ENCODE results near the gene EFHC1.

Gene EFHC1

GRCh38 chr6:52534966-52535390 lies 114.8 kb downstream of the EFHC1 start:
- DNase-seq = no peak
- 0 out of 2 replicates have a peak, but pooled peaks cover 9% of the 10 kb centered on the region for H3K36me3 ChIP-seq (replicated peaks; ENCODE audit: insufficient read depth, low read length)
- H3K4me1 ChIP-seq (ENCODE audit: low read length) = peaks cover 90% of the 10 kb centered on the region
- H3K9me2 ChIP-seq (replicated peaks; ENCODE audit: insufficient read depth, low read length) = no peaks in the 10 kb centered on the region
- peaks cover 78% of the 10 kb centered on the region for H3K79me2 ChIP-seq (ENCODE audit: low read length)
- H3K9ac ChIP-seq (ENCODE audit: low read length) = peak overlapping the region; percentile 77
- no peaks in the 10 kb centered on the region for H3K9me3 ChIP-seq (replicated peaks; ENCODE audit: insufficient read depth, low read length)
- H3K27ac ChIP-seq (ENCODE audit: low read length) = peak overlapping the region; percentile 99
- peaks cover 85% of the 10 kb centered on the region for H3F3A ChIP-seq (ENCODE audit: insufficient read depth, low read length)
- H3K27me3 ChIP-seq (replicated peaks; ENCODE audit: insufficient read depth, low read length) = no peaks in the 10 kb centered on the region
- no peak overlapping the region for H2AFZ ChIP-seq (ENCODE audit: low read length)
- no peak overlapping the region; the same call in 1 of the 2 replicates for H3K4me3 ChIP-seq (ENCODE audit: low read length)
- peak overlapping the region; percentile 91 for H3K4me2 ChIP-seq (ENCODE audit: low read depth, low read length)
- H4K20me1 ChIP-seq (ENCODE audit: insufficient read depth, low read length) = no peaks in the 10 kb centered on the region
- no peak for TF ChIP-seq CTCF (IDR thresholded peaks at IDR 0.05; ENCODE audit: low read length)

GRCh38 chr6:52535711-52536423 lies 115.7 kb downstream of the EFHC1 start:
- no peak for TF ChIP-seq CTCF (IDR thresholded peaks at IDR 0.05; ENCODE audit: low read length)
- TF ChIP-seq EZH2phosphoT487 (IDR thresholded peaks at IDR 0.05; ENCODE audit: low read length) = no peak
- TF ChIP-seq EZH2 (optimal IDR thresholded peaks at IDR 0.05; ENCODE audit: low read depth, low read length) = no peak
- H3K9me3 ChIP-seq (replicated peaks; ENCODE audit: insufficient read depth, low read length) = no peaks in the 10 kb centered on the region
- no peaks in the 10 kb centered on the region for H4K20me1 ChIP-seq (ENCODE audit: insufficient read depth, low read length)
- peaks cover 90% of the 10 kb centered on the region for H3K4me1 ChIP-seq (ENCODE audit: low read length)
- H3K79me2 ChIP-seq (ENCODE audit: low read length) = peaks cover 78% of the 10 kb centered on the region
- peak; percentile 79 for DNase-seq
- no peak overlapping the region for H2AFZ ChIP-seq (ENCODE audit: low read length)
- peak overlapping the region; percentile 91 for H3K4me2 ChIP-seq (ENCODE audit: low read depth, low read length)
- peak overlapping the region; percentile 99 for H3K27ac ChIP-seq (ENCODE audit: low read length)
- H3K36me3 ChIP-seq (replicated peaks; ENCODE audit: insufficient read depth, low read length) = peaks cover 15% of the 10 kb centered on the region; the same call in 1 of the 2 replicates
- H3K9ac ChIP-seq (ENCODE audit: low read length) = peak overlapping the region; percentile 77
- no peaks in the 10 kb centered on the region for H3K27me3 ChIP-seq (replicated peaks; ENCODE audit: insufficient read depth, low read length)
- peaks cover 84% of the 10 kb centered on the region for H3F3A ChIP-seq (ENCODE audit: insufficient read depth, low read length)
- no peaks in the 10 kb centered on the region for H3K9me2 ChIP-seq (replicated peaks; ENCODE audit: insufficient read depth, low read length)
- H3K4me3 ChIP-seq (ENCODE audit: low read length) = no peak overlapping the region; the same call in 1 of the 2 replicates

GRCh38 chr6:52536424-52536916 lies 116.3 kb downstream of the EFHC1 start:
- Histone ChIP-seq H3F3A (ENCODE audit: insufficient read depth, low read length) (peaks cover 81% of the 10 kb centered on the region), H3K9me3 (replicated peaks; ENCODE audit: insufficient read depth, low read length) (no peaks in the 10 kb centered on the region), H3K4me2 (ENCODE audit: low read depth, low read length) (peak overlapping the region; percentile 91), H4K20me1 (ENCODE audit: insufficient read depth, low read length) (no peaks in the 10 kb centered on the region), H3K9ac (ENCODE audit: low read length) (peak overlapping the region; percentile 77), H3K9me2 (replicated peaks; ENCODE audit: insufficient read depth, low read length) (no peaks in the 10 kb centered on the region), H3K27me3 (replicated peaks; ENCODE audit: insufficient read depth, low read length) (no peaks in the 10 kb centered on the region), H2AFZ (ENCODE audit: low read length) (no peak overlapping the region), H3K27ac (ENCODE audit: low read length) (peak overlapping the region; percentile 99), H3K79me2 (ENCODE audit: low read length) (peaks cover 78% of the 10 kb centered on the region), H3K4me3 (ENCODE audit: low read length) (peak overlapping the region; percentile 26), H3K36me3 (replicated peaks; ENCODE audit: insufficient read depth, low read length) (peaks cover 15% of the 10 kb centered on the region; the same call in 1 of the 2 replicates), H3K4me1 (ENCODE audit: low read length) (peaks cover 90% of the 10 kb centered on the region)
- TF ChIP-seq EZH2phosphoT487 (IDR thresholded peaks at IDR 0.05; ENCODE audit: low read length) = no peak
- TF ChIP-seq CTCF (IDR thresholded peaks at IDR 0.05; ENCODE audit: low read length) = peak; percentile 23
- peak; percentile 90 for DNase-seq
